ENCODE measurements around the gene TMEM119. TPM values are rescaled to one million over a fixed set of nuclear protein-coding genes. Genes with fewer than 3 reads are reported as not detected.
"Not testable (repeated sequence)": the region's sequence is repeated elsewhere in the genome, so short reads cannot be mapped to it uniquely, and the experiment has no call there.

TMEM119 gene
- total and polyA plus RNA-seq, 9 donors, result 0.25 to 12.3 (median 2.0) TPM

GRCh38 chr12:108576660-108577234 is 21.1 kb downstream of the TMEM119 start:
- Histone ChIP-seq H3K4me1 (ENCODE audit: insufficient read depth) (no peaks in the 10 kb centered on the region), H3K27ac (no peak overlapping the region), H3K27me3 (no peaks in the 10 kb centered on the region), H3K9me3 (no peaks in the 10 kb centered on the region), H3K36me3 (no peaks in the 10 kb centered on the region), H3K4me3 (no peak overlapping the region)
- intact Hi-C loops (cut with DNase I), result loop anchor here in 1 of 4 donors (5.0 kb wide), 1 partner anchor 516 kb away; the partner anchor contains the start of gene ALKBH2
- DNase-seq, result no peak
- no peak for TF ChIP-seq EP300 (IDR thresholded peaks at IDR 0.05)
- no peak for TF ChIP-seq POLR2A (IDR thresholded peaks at IDR 0.05)
- TF ChIP-seq CTCF (IDR thresholded peaks at IDR 0.05), result no peak
- WGBS, 3 donors, result 62 to 85% (median 82%) methylated on average over 6 of the region's 6 CpGs

GRCh38 chr12:108575199-108575912 is 22.5 kb downstream of the TMEM119 start:
- no peak for TF ChIP-seq POLR2A (IDR thresholded peaks at IDR 0.05)
- TF ChIP-seq EP300 (IDR thresholded peaks at IDR 0.05), result no peak
- TF ChIP-seq CTCF (IDR thresholded peaks at IDR 0.05), result no peak
- Histone ChIP-seq H3K4me1 (ENCODE audit: insufficient read depth) (no peaks in the 10 kb centered on the region), H3K27ac (no peak overlapping the region), H3K9me3 (no peaks in the 10 kb centered on the region), H3K36me3 (no peaks in the 10 kb centered on the region), H3K4me3 (no peak overlapping the region), H3K27me3 (no peaks in the 10 kb centered on the region)
- DNase-seq, result peak in 1 of 5 donors; percentile 2
- intact Hi-C loops (cut with DNase I), result loop anchor here in 1 of 4 donors (5.0 kb wide), 1 partner anchor 517 kb away; the partner anchor contains the start of gene ALKBH2
- 84 to 94% (median 85%) methylated on average over 9 of the region's 9 CpGs for WGBS, 3 donors

GRCh38 chr12:108574276-108574675 is 23.6 kb downstream of the TMEM119 start:
- H3K27me3 ChIP-seq; H3K9me3 ChIP-seq; H3K27ac ChIP-seq; H3K4me1 ChIP-seq (ENCODE audit: insufficient read depth); intact Hi-C loops (cut with DNase I); H3K4me3 ChIP-seq; DNase-seq; H3K36me3 ChIP-seq: not testable (repeated sequence)
- 95 to 100% (median 100%) methylated on average over 1 of the region's 1 CpG for WGBS, 3 donors

- Histone ChIP-seq H3K4me3 (no peak overlapping the region), H3K4me1 (ENCODE audit: insufficient read depth) (no peaks in the 10 kb centered on the region), H3K36me3 (no peaks in the 10 kb centered on the region), H3K27ac (no peak overlapping the region), H3K9me3 (no peaks in the 10 kb centered on the region), H3K27me3 (no peaks in the 10 kb centered on the region)
- intact Hi-C loops (cut with DNase I), result loop anchor here in 1 of 4 donors (2.0 kb wide), 1 partner anchor 41 kb away; no protein-coding TSS in a partner anchor
- DNase-seq, result no peak
- no peak for TF ChIP-seq CTCF (IDR thresholded peaks at IDR 0.05)
- no peak for TF ChIP-seq EP300 (IDR thresholded peaks at IDR 0.05)
- TF ChIP-seq POLR2A (IDR thresholded peaks at IDR 0.05), result no peak
- 64 to 73% (median 67%) methylated on average over 2 of the region's 2 CpGs for WGBS, 3 donors
Measured at GRCh38 chr12:108573317-108573716, 24.6 kb downstream of the TMEM119 start.

All from ovary (tissue), 9 donors.